HCT116 (cell line): ENCODE data around the gene PKHD1. TPM values are rescaled to one million over a fixed set of nuclear protein-coding genes. Genes with fewer than 3 reads are reported as not detected.

Experiments
- ATAC-seq: fragments of 200-7000 bp; cut with Tn5 transposase; 2 replicates; pipeline ENCODE4 v1.9.1; 2020; ENCODE audit warnings: mild to moderate bottlenecking, moderate library complexity
- BruUV-seq: library from RNA; stranded (reverse); fragments of 400-500 nt; replicated peaks from 2 replicates; lab custom pipeline; 2021; lab: Mats Ljungman, UMichigan
- CTCF ChIA-PET: fragments of 300-600 bp; sonication (Branson Sonifier 250); formaldehyde crosslinking; loops from one replicate; lab custom pipeline; 2021; ENCODE audit warnings: antibody characterized with exemption; lab: Charles Lee
- POLR2A ChIA-PET: fragments of 300-600, 350-600 bp; sonication (Branson Sonifier 250); formaldehyde crosslinking; loops from one replicate; lab custom pipeline; 2021; ENCODE audit warnings: antibody characterized with exemption; lab: Charles Lee
- RAD21 ChIA-PET, 2 experiments: fragments of 300-600 bp; sonication (Branson Sonifier 250); formaldehyde crosslinking; loops; one replicate each; lab custom pipeline; 2023; ENCODE audit warnings: low total read pairs in 2 of 2; ENCODE audit not compliant: uncharacterized antibody in 2 of 2, unreplicated experiment in 2 of 2, low non-redundant PET in 1 of 2; lab: Charles Lee
- DNase-seq: peaks from one replicate; pipeline ENCODE4 v3.0.0-alpha.2; 2010; ENCODE audit warnings: low read depth, low spot score
- H2AFZ ChIP-seq: fragments of 200-600 bp; shearing (Covaris generic), sonication (generic); 2 replicates; pipeline ENCODE4 v1.6.1; 2017; ENCODE audit warnings: low read depth, mixed run types, mixed read lengths, antibody characterized with exemption, low read length; ENCODE audit not compliant: poor library complexity, severe bottlenecking
- H3K27ac ChIP-seq: 2 replicates; pipeline ENCODE4 v1.5.1; 2012; ENCODE audit warnings: low read depth, low read length
- H3K27me3 ChIP-seq: fragments of 200-600 bp; sonication (generic); 2 replicates; pipeline ENCODE4 v1.6.1; 2016; ENCODE audit warnings: mixed run types, low read length, mixed read lengths; ENCODE audit not compliant: insufficient read depth
- H3K36me3 ChIP-seq, 2 experiments: fragments of 200-500 bp in 1 of 2; fragments of 200-600 bp in 1 of 2; sonication (Bioruptor generic) in 1 of 2; sonication (generic) in 1 of 2; 2 replicates each; pipeline versions ENCODE4 v1.5.1 to v1.6.1; 2014 to 2016; ENCODE audit warnings: low read length in 2 of 2, inconsistent platforms in 1 of 2, mixed read lengths in 1 of 2, mixed run types in 1 of 2; ENCODE audit not compliant: insufficient read depth in 2 of 2, control insufficient read depth in 1 of 2
- H3K4me1 ChIP-seq, 2 experiments: fragments of 200-600 bp in 1 of 2; sonication (generic) in 1 of 2; 2 replicates each; pipeline versions ENCODE4 v1.5.1 to v1.6.1; 2012 to 2017; ENCODE audit warnings: low read length in 2 of 2, inconsistent platforms in 1 of 2, mild to moderate bottlenecking in 1 of 2, mixed read lengths in 1 of 2, mixed run types in 1 of 2, moderate library complexity in 1 of 2; ENCODE audit not compliant: insufficient read depth in 2 of 2, control insufficient read depth in 1 of 2
- H3K4me2 ChIP-seq: fragments of 200-600 bp; sonication (generic); 2 replicates; pipeline ENCODE4 v1.6.1; 2017; ENCODE audit warnings: mixed run types, low read length, mixed read lengths
- H3K4me3 ChIP-seq, 2 experiments: fragments of 200-600 bp in 1 of 2; sonication (generic) in 1 of 2; replicated peaks in 1 of 2; 2 replicates each; pipeline ENCODE4 v1.5.1; 2011 to 2016; ENCODE audit warnings: low read length in 2 of 2, control low read depth in 1 of 2, low read depth in 1 of 2, mild to moderate bottlenecking in 1 of 2, mixed read lengths in 1 of 2, mixed run types in 1 of 2
- H3K79me2 ChIP-seq: fragments of 200-600 bp; sonication (generic); 2 replicates; pipeline ENCODE4 v1.6.1; 2017; ENCODE audit warnings: mild to moderate bottlenecking, mixed run types, low read length, moderate library complexity, mixed read lengths; ENCODE audit not compliant: insufficient read depth
- H3K9ac ChIP-seq: fragments of 200-600 bp; sonication (generic); 2 replicates; pipeline ENCODE4 v1.6.1; 2016; ENCODE audit warnings: low read length, mixed read lengths
- H3K9me2 ChIP-seq: fragments of 200-600 bp; sonication (generic), shearing (Covaris generic); 2 replicates; pipeline ENCODE4 v1.6.1; 2017; ENCODE audit warnings: mixed run types, mild to moderate bottlenecking, moderate library complexity; ENCODE audit not compliant: insufficient read depth
- H3K9me3 ChIP-seq, 2 experiments: fragments of 200-500 bp in 1 of 2; fragments of 200-600 bp in 1 of 2; sonication (Bioruptor generic) in 1 of 2; sonication (generic) in 1 of 2; 2 replicates each; pipeline ENCODE4 v1.6.1; 2014 to 2017; ENCODE audit warnings: low read length in 2 of 2, mixed read lengths in 2 of 2, inconsistent platforms in 1 of 2, low read depth in 1 of 2, mild to moderate bottlenecking in 1 of 2, mixed run types in 1 of 2, moderate library complexity in 1 of 2; ENCODE audit not compliant: control insufficient read depth in 1 of 2, insufficient read depth in 1 of 2
- H4K20me1 ChIP-seq: fragments of 200-600 bp; sonication (generic), shearing (Covaris generic); 2 replicates; pipeline ENCODE4 v1.6.1; 2017; ENCODE audit warnings: mixed run types, mild to moderate bottlenecking, moderate library complexity; ENCODE audit not compliant: insufficient read depth
- CBX3 ChIP-seq: IDR thresholded peaks from 2 replicates; pipeline ENCODE4 v1.6.1; 2012; ENCODE audit warnings: low read depth
- CEBPB ChIP-seq: IDR thresholded peaks from 2 replicates; pipeline ENCODE4 v1.6.1; 2012; ENCODE audit warnings: low read depth
- CTCF ChIP-seq, 3 experiments: fragments of 200-600 bp in 1 of 3; sonication (generic) in 1 of 3; IDR thresholded peaks in 2 of 3; conservative IDR thresholded peaks in 1 of 3; 2 replicates each; pipeline ENCODE4 v1.5.1; 2012 to 2017; ENCODE audit warnings: low read depth in 2 of 3, low read length in 2 of 3, antibody characterized with exemption in 1 of 3, borderline replicate concordance in 1 of 3, control low read depth in 1 of 3, mild to moderate bottlenecking in 1 of 3, mixed read lengths in 1 of 3, mixed run types in 1 of 3, moderate library complexity in 1 of 3; ENCODE audit not compliant: insufficient read depth in 1 of 3
- EGR1 ChIP-seq: IDR thresholded peaks from 2 replicates; pipeline ENCODE4 v1.6.1; 2012; ENCODE audit warnings: low read depth
- ELF1 ChIP-seq: IDR thresholded peaks from 2 replicates; pipeline ENCODE4 v1.6.1; 2012; ENCODE audit warnings: low read depth, borderline replicate concordance
- EZH2 ChIP-seq: fragments of 200-600 bp; sonication (generic); IDR thresholded peaks from 2 replicates; pipeline ENCODE4 v1.6.1; 2017; ENCODE audit warnings: antibody characterized with exemption, mixed run types
- EZH2phosphoT487 ChIP-seq: fragments of 200-600 bp; IDR thresholded peaks from 2 replicates; pipeline ENCODE4 v1.6.1; 2018; ENCODE audit warnings: antibody characterized with exemption, borderline replicate concordance
- FOSL1 ChIP-seq: IDR thresholded peaks from 2 replicates; pipeline ENCODE4 v1.6.1; 2012; ENCODE audit warnings: low read depth
- JUND ChIP-seq: IDR thresholded peaks from 2 replicates; pipeline ENCODE4 v1.6.1; 2012
- MAX ChIP-seq: IDR thresholded peaks from 2 replicates; pipeline ENCODE4 v1.6.1; 2012
- POLR2A ChIP-seq: IDR thresholded peaks from 2 replicates; pipeline ENCODE4 v1.7.0; 2011; ENCODE audit warnings: borderline replicate concordance; ENCODE audit not compliant: insufficient read depth, insufficient read length; ENCODE audit errors: extremely low read depth
- SIN3A ChIP-seq: IDR thresholded peaks from 2 replicates; pipeline ENCODE4 v1.6.1; 2012; ENCODE audit warnings: low read depth
- SP1 ChIP-seq: IDR thresholded peaks from 2 replicates; pipeline ENCODE4 v1.6.1; 2012; ENCODE audit warnings: low read depth
- TCF7L2 ChIP-seq: IDR thresholded peaks from 2 replicates; pipeline ENCODE4 v1.7.0; 2011; ENCODE audit warnings: borderline replicate concordance, inconsistent platforms; ENCODE audit not compliant: insufficient read depth, insufficient read length; ENCODE audit errors: extremely low read depth
- ZFX ChIP-seq: fragments of 450-650 bp; IDR thresholded peaks from 2 replicates; pipeline ENCODE4 v1.6.1; 2017
- ZNF274 ChIP-seq: fragments of 200-500 bp; sonication (Bioruptor generic); IDR thresholded peaks from 2 replicates; pipeline ENCODE4 v1.6.1; 2014; ENCODE audit warnings: mild to moderate bottlenecking, low read depth, low read length, inconsistent platforms
- intact Hi-C: fragments of 100-400 bp; cut with micrococcal nuclease; formaldehyde crosslinking; loops from 2 replicates; pipeline ENCODE4 v1.10.0; 2022
- total RNA-seq: library from RNA; stranded (reverse); gene quantifications from one replicate; pipeline ENCODE4 v1.2.1, GENCODE V29; 2021; ENCODE audit not compliant: unreplicated experiment
- TF ChIP-seq, protein P1 (sequence below): IDR thresholded peaks from 2 replicates; pipeline ENCODE4 v1.6.1; 2011; ENCODE audit warnings: mild to moderate bottlenecking, low read length, moderate library complexity; ENCODE audit not compliant: insufficient replicate concordance; ENCODE audit errors: extremely low read depth
- TF ChIP-seq, protein P2 (sequence below): IDR thresholded peaks from 2 replicates; pipeline ENCODE4 v1.6.1; 2012; ENCODE audit warnings: low read depth

Gene PKHD1
- total RNA-seq, 1 experiment from 2014 or later: not detected

- POLR2A ChIA-PET: no interaction called here
Observed at GRCh38 chr6:51995214-51995755, 92.1 kb downstream of the PKHD1 start.

More at GRCh38 chr6:51995214-51995755, 92.1 kb downstream of the PKHD1 start:
- no peak overlapping the region for H3K4me3 ChIP-seq
- H3K79me2 ChIP-seq: no peaks in the 10 kb centered on the region
- H3K36me3 ChIP-seq: no peaks in the 10 kb centered on the region
- H2AFZ ChIP-seq: no peak overlapping the region
- no TSS peak for BruUV-seq
- no peak overlapping the region for H3K9ac ChIP-seq
- ATAC-seq: no peak
- H4K20me1 ChIP-seq: no peaks in the 10 kb centered on the region
- no peak overlapping the region for H3K27ac ChIP-seq
- TF ChIP-seq CEBPB: no peak
- TF ChIP-seq ELF1: no peak
- no peak for TF ChIP-seq TCF7L2
- TF ChIP-seq ZFX: no peak
- TF ChIP-seq POLR2A: no peak
- TF ChIP-seq, protein P1, sequence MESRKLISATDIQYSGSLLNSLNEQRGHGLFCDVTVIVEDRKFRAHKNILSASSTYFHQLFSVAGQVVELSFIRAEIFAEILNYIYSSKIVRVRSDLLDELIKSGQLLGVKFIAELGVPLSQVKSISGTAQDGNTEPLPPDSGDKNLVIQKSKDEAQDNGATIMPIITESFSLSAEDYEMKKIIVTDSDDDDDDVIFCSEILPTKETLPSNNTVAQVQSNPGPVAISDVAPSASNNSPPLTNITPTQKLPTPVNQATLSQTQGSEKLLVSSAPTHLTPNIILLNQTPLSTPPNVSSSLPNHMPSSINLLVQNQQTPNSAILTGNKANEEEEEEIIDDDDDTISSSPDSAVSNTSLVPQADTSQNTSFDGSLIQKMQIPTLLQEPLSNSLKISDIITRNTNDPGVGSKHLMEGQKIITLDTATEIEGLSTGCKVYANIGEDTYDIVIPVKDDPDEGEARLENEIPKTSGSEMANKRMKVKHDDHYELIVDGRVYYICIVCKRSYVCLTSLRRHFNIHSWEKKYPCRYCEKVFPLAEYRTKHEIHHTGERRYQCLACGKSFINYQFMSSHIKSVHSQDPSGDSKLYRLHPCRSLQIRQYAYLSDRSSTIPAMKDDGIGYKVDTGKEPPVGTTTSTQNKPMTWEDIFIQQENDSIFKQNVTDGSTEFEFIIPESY: no peak
- TF ChIP-seq ZNF274: no peak
- no peak for TF ChIP-seq MAX
- TF ChIP-seq CBX3: no peak
- TF ChIP-seq CTCF (IDR thresholded peaks at IDR 0.05 in 2 of 3, conservative IDR thresholded peaks at IDR 0.05 in 1 of 3; ENCODE audit: borderline replicate concordance in 1 of 3, insufficient read depth in 1 of 3, low read depth in 2 of 3, low read length in 2 of 3): no peak
- TF ChIP-seq EGR1: no peak
- no peak for TF ChIP-seq EZH2
- no peak for TF ChIP-seq JUND
- TF ChIP-seq, protein P2, sequence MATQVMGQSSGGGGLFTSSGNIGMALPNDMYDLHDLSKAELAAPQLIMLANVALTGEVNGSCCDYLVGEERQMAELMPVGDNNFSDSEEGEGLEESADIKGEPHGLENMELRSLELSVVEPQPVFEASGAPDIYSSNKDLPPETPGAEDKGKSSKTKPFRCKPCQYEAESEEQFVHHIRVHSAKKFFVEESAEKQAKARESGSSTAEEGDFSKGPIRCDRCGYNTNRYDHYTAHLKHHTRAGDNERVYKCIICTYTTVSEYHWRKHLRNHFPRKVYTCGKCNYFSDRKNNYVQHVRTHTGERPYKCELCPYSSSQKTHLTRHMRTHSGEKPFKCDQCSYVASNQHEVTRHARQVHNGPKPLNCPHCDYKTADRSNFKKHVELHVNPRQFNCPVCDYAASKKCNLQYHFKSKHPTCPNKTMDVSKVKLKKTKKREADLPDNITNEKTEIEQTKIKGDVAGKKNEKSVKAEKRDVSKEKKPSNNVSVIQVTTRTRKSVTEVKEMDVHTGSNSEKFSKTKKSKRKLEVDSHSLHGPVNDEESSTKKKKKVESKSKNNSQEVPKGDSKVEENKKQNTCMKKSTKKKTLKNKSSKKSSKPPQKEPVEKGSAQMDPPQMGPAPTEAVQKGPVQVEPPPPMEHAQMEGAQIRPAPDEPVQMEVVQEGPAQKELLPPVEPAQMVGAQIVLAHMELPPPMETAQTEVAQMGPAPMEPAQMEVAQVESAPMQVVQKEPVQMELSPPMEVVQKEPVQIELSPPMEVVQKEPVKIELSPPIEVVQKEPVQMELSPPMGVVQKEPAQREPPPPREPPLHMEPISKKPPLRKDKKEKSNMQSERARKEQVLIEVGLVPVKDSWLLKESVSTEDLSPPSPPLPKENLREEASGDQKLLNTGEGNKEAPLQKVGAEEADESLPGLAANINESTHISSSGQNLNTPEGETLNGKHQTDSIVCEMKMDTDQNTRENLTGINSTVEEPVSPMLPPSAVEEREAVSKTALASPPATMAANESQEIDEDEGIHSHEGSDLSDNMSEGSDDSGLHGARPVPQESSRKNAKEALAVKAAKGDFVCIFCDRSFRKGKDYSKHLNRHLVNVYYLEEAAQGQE: no peak
- no peak for TF ChIP-seq SIN3A
- no peak for TF ChIP-seq SP1
- TF ChIP-seq EZH2phosphoT487: no peak
- no peak for TF ChIP-seq FOSL1
- H3K4me2 ChIP-seq: no peak overlapping the region
- H3K27me3 ChIP-seq: peaks cover 9% of the 10 kb centered on the region
- H3K9me2 ChIP-seq: no peaks in the 10 kb centered on the region
- H3K9me3 ChIP-seq: no peaks in the 10 kb centered on the region
- ChIA-PET CTCF (no interaction called here), RAD21 (no interaction called here)
- no peak for DNase-seq
- H3K4me1 ChIP-seq: no peaks in the 10 kb centered on the region
- intact Hi-C loops: no loop called here
